ENCODE measurements around the gene ROGDI.
"Not testable (repeated sequence)": the region's sequence is repeated elsewhere in the genome, so short reads cannot be mapped to it uniquely, and the experiment has no call there.

ROGDI gene

DNA sequence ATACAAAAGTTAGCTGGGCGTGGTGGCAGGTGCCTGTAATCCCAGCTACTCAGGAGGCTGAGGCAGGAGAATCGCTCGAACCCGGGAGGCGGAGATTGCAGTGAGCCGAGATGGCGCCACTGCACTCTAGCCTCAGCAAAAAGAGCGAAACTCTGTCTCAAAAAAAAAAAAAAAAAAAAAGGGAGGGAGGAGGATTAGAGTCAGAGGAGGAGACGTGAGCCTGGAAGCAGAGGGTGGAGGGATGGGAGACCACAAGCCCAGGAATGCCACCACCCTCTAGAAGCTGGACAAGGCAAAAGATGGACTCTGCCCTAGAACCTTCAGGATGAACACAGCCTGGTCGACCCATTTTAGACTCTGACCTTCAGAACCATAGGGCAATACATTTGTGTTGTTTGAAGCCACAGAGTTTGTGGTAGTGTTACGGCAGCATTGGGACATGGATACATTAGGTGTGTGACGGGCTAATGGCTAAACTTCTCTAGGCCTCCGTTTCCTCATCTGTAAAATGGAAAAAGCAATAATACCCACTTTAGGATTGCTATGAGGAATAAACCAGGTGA lies 9.4 kb downstream of the ROGDI start:
- no peak for DNase-seq (ENCODE audit: low read depth in 2 of 2)

DNA sequence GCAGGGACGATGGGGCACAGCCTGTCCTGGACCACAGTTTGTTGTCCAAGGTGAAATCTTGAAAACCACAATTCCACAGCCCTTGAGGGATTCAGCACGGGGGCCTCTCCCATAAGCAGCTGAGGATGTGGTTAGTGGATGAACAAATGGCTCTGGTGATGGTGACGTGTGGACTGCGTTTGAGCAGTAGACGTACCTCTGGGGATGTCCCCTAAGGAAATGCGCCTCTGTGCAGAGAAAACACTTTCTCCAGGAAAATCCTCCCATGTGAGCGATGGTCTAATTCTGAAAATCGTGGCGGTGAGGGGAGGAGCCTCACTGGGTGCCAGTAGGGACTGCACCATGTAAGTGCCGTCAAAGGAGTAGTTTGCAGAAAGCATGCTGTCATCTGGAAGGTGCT lies 11.6 kb downstream of the ROGDI start:
- no peak for DNase-seq (ENCODE audit: low read depth in 2 of 2)

DNA sequence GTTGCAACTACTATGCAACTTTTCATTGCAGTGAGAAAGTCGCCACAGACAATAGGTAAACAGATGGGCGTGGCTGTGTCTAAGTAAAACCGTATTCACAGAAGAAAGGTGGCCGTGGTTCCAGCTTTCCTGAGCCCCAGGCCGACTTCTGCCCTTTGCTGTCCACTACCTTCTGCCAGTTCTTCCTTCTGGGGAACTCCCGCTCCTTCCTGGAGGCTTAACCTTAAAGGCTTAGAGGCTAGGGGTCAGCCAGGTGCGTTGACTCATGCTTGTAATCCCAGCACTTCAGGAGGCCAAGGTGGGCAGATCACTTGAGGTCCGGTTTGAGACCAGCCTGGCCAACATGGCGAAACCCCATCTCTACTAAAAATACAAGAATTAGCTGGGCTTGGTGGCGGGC lies 12.2 kb downstream of the ROGDI start:
- no peak for DNase-seq (ENCODE audit: low read depth in 2 of 2)

DNA sequence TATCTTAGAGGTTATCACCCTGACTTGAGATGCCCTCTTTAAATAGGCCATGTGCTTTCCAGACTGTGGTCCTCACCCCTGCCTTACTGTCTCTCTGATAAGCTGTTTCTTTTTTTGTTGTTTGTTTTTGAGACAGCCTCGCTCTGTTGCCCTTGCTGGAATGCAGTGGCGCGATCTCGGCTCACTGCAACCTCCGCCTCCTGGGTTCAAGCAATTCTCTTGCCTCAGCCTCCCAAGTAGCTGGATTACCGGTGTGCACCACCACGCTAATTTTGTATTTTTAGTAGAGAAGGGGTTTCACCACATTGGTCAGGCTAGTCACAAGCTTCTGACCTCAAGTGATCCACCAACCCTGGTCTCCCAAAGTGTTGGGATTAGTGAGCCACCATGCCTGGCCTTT lies 13.5 kb downstream of the ROGDI start:
- DNase-seq (ENCODE audit: low read depth in 2 of 2): no peak

DNA sequence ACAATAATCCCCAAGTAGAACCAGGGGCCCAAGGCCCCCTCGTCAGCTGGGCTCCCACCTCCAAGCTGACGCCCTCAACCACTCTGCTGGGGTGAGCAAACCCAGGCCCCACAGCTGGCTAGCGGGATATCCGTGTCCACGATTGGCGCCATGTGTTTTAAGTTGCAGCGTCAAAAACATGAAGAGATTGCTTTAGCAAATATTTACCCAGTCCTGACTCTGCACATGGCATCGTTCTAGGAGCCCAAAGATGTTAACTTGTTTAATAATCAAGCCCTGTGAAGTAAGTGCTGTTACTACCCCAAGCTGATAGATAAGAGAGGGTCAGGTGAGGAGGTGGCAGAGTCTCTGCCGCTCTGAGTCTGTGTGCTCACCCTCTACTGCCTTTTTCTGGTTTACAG lies 13.9 kb downstream of the ROGDI start:
- no peak for DNase-seq (ENCODE audit: low read depth in 2 of 2)

DNA sequence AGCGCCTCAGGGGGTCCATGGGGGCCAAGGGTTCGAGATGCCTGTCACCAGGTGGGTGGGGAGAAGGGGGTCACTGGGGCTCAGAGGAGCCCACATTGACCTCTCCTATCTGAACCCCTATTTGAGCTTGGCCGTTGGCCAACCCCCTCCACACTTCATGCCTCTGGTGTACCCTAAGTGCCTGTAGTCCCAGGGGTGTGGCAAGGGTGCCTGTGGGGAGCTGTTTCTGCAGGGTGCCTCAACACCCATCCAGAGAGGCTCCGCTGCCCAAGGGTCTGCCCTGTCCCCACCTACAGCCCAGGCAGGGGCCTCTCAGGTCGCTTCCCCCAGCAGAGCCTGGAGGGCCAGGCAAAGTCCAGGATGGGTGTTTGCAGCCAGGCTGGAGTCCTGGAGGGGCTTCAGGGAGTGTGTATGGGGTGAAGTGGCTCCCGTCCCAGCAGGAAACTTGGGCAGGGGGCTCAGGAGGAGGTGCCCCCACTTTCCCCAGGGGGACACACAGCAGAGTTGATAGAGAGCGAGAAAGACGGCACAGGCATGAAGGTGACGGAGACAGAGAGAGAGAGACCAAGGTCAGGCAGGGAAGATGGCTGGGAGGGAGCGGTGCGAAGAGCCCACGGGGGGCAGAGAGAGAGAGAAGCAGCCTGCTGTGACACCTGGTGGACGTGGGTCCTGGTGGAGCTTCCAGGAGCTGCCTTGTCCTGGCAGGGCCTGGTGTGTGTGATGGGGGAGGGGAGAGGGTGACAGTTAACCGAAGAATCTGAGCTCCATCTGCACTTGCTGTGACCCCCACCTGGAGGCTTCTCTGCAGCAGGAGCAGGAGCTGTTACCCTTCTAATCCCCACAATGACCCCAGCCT lies 14.6 kb downstream of the ROGDI start, which contains the start of gene SEPTIN12:
SEPTIN12 (minus strand) TSS at position 719 of the 856 bp plus-strand sequence; CDS start at position 19, 700 bp downstream.
- no peak for DNase-seq (ENCODE audit: low read depth in 2 of 2)

DNA sequence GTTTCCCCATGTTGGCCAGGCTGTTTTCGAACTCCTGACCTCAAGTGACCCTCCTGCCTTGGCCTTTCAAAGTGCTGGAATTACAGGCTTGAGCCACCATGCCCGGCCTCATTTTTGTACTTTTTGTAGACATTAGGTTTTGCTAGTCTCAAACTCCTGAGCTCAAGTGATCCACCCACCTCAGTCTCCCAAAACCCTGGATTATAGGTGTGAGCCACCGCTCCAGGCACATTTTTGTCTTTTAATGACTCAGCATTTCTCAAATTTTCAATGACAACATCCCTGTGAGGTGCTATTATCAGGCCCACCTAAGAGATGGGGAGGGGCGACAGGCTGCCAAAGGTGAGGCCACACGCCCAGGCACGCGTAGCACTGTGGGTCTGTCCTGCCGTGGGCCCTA lies 15.4 kb downstream of the ROGDI start:
- no peak for DNase-seq (ENCODE audit: low read depth in 2 of 2)

DNA sequence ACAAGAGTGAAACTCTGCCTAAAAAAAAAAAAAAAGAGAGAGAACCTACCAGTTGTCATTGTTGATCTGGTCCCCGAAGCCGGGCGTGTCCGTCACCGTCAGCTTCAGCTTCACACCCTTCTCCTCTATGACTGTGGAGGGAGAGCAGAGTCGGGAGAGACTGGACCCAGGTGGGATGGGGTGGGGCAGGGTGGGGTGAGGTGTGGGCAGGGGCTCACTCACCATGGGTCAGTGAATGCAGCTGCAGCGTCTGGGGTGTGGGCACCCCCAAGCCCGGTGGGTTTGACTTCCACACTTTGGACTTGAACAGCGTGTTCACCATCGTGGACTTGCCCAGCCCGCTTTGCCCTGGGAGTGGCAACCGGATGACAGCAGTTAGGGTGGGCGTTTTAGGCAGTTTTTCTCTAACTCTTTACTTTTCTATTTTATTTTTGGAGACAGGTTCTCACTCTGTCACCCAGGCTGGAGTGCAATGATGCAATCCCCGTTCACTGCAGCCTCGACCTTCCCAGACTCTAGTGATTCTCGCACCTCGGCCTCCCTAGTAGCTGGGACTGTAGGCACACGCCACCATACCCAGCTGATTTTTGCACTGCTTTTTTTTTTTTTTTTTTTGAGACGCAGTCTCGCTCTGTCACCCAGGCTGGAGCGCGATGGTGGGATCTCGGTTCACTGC lies 16.5 kb downstream of the ROGDI start:
- no peak for DNase-seq (ENCODE audit: low read depth in 2 of 2)

DNA sequence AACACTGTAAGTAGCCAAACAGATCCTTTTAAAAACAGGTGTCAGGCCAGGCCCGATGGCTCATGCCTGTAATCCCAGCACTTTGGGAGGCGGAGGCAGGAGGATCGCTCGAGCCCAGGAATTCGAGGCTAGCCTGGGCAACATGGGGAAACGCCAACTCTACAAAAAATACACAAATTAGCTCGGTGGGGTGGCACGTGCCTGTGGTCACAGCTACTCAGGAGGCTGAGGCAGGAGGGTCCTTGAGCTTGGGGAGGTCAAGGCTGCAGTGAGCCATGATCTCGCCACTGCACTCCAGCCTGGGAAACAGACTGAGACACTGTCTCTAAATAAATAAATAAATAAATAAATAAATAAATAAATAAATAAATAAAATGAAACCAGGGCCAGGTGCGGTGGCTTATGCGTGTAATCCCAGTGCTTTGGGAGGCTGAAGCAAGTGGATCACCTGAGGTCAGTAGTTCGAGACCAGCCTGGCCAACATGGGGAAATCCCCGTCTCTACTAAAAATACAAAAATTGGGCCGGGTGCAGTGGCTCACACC lies 17.9 kb downstream of the ROGDI start:
- DNase-seq (ENCODE audit: low read depth in 2 of 2): not testable (repeated sequence)

DNA sequence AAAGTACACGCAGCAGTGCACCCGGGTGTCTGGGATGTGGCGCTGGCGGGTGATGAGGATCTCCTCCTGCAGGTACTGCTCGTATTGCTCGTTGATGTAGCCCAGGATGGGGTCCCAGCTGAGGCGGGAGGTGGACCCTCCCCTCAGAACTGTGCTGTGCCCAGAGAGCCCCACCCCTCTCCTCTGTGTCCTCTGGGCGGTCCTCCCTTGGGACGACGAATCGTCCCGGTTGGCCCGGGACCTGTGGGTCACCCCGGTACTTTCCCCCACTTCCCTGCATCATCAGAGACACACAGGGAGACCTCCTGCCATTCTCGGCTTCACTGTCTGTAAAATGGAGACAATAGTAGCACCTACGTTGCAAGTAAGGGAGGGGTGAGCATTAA lies 18.5 kb downstream of the ROGDI start:
- no peak for DNase-seq (ENCODE audit: low read depth in 2 of 2)

DNA sequence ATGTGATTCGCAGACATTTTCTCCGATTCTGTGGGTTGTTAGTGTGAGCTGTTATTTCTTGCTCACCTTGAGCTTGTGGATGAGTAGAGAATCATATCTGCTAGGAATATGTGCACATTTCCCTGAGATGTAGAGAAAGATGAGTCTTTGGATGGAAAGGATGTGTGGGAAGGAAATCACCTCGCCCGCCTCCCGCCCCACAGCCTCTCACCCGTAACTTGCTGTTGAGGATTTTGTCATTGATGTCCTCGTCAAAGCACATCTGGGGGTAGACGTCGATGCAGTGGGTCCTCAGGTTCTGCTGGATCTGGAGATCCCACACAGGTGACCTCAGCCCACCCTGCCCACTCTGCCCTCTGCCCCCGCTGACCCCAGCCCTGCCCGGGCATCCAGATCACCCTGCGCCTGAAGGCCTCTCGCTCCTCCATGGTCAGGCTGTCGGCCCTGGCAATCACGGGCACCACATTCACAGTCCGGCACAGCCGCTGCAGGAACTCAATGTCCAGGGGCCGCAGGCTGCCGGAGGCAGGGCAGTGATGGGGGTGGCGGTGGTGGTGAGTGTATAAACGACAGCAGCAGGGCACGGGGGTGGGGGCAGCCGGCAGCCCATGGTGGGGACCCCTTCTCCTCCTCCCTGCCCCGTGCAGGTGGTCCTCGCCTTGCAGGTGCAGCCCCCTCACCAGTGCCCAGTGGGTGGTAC lies 19.0 kb downstream of the ROGDI start:
- DNase-seq (ENCODE audit: low read depth in 2 of 2): no peak

DNA sequence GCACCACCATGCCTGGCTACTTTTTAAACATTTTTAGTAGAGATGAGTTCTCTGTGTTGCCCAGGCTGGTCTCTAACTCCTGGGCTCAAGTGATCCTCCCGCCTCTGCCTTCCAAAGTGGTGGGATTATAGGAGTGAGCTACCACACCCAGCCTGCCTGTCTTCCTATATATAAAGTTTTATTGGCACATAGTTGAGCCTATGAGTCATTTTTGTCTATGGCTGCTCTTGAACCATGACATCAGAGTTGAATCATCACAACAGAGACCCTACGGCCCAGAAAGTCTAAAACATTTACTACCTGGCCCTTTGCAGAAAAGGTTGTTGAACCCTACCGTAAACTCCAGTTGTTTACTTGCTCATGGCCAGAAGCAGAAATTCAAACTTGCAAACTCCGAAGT lies 22.2 kb downstream of the ROGDI start:
- DNase-seq (ENCODE audit: low read depth in 2 of 2): no peak

DNA sequence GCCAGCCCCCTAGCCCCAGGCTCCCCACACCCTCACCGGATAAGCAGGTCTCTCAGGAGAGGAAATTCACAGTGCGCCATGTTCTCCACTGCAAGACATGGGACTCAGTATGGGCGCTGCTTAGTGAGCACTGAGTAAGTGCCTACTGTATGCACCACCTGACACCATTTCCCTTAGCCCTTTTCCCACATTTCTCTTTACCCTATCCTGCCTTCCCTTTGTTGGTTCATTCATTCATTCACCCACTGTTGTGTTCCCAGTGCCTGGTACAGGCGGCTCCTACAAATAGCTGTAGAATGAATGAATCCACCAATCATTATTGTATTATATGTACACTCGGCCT lies 24.4 kb downstream of the ROGDI start:
- no peak for DNase-seq (ENCODE audit: low read depth in 2 of 2)

DNA sequence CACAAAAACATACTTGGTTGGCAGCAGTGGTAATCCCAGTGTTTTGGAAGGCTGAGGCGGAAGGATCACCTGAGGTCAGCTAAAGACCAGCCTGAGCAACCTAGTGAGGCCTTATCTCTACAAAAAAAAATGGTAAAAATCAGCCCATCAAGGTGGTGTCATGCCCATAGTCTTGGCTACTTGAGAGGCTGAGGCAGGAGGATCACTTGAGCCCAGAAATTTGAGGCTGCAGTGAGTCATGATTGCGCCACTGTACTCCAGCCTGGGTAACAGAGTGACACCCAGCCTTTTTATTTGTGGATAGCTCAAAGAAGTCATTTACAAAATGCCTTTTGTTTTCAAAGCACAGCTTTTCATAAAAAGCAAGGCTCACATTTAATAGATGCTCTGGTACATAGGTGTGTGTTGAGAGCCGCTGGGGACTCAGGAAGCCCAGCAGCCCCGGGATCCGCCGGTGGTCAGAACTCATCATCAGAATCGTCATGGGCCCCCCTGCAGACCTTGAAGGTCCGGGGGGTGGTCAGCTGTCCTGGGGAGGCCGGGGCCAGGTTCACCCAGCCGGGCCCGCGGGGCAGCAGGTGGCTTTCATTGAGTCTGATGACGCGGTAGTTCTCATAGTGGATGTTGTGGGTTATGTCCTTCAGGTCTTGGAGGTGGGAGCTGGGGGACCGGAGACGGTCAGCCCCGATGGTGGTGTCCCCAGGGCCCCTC lies 24.9 kb downstream of the ROGDI start:
- DNase-seq (ENCODE audit: low read depth in 2 of 2): no peak

DNA sequence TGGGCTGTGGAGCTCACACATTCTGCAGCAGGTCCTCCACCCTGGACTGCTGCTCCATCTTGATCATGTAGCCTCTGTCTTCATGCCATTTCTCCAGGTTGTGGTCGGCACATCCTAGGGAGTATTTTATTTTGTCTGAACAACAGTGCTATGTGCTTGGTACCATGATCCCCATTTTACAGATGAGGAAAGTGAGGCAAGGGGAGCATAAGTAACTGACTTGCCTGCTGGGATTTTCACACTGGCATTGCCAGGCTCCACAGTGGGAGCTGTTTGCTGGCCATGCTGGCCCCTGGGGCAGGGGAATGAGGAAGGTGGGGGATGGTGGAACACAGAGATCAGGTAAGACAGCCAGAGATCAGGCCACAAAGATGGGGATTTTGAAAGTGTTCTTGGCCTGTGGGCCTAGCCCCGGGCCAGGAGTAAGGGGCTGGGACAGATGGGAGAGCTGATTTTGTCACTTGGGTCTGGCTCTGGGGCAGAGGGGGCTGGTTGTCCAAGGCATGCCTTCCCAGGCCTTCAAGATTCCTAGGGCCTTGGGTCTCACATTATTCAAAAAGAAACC lies 26.2 kb downstream of the ROGDI start:
- no peak for DNase-seq (ENCODE audit: low read depth in 2 of 2)

DNA sequence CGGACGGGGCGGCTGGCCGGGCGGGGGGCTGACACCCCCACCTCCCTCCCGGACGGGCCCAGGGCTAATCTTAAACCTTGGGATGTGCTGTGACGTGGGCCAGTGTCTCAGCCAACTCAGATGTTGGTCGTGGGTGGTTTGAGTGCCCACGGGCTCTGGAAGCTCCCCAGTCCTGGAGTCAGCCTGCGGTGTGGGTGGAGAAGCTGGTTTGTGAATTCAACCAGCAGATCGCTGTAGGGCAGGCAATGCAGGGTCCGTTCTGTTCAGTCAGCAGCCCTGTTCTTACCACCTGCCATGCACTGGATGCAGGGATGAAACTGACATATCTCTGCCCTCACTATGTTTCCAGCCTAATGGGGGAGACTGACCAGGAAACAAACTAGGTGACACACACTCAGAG lies 27.4 kb downstream of the ROGDI start:
- DNase-seq (ENCODE audit: low read depth in 2 of 2): no peak

DNA sequence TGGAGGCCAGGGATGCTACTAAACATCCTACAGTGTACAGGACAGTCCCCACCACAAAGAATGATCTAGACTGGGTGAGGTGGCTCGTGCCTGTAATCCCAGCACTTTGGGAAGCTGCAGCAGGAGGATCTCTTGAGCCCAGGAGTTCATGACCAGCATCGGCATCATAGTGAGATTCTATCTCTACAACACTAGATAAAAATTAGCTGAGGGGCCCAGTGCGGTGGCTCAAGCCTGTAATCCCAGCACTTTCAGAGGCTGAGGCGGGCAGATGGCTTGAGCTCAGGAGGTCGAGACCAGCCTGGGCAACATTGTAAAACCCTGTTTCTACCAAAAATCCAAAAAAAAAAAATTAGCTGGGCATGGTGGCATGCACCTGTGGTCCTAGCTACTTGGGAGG lies 30.1 kb downstream of the ROGDI start:
- DNase-seq (ENCODE audit: low read depth in 2 of 2): no peak

DNA sequence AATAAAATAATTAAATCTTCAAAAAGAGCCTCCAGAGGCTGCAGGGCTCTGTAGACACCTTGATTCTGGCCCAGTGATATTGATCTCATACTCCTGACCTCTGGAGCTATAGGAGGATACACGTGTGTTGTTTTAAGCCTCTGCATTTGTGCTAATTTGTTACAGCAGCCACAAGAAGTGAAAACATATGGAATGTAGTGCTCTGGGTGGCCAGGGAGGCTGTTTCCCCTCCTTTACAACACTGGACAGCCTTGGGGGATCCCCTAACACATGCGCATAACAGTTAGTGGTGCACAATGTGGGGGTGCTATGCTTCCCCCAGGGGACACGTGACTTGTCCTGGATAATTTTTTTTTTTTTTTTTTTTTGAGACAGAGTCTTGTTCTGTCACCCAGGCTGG lies 30.8 kb downstream of the ROGDI start:
- no peak for DNase-seq (ENCODE audit: low read depth in 2 of 2)

DNA sequence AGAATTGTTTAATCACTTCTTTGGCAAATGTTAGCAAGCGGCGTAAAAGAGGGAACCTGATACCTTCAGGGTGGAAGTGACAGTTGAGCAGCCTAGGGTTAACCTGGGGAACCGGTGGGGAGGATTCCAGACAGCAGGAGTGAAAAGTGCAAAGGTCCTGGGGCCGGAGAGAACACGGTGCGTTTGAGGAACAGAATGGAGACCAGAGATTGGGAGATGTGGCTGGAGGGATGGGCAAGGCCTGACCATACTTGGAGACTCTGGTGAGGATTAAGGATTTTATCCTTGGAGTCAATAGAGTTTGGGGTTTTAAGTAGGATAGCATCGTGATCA lies 33.2 kb downstream of the ROGDI start:
- DNase-seq (ENCODE audit: low read depth in 2 of 2): no peak

DNA sequence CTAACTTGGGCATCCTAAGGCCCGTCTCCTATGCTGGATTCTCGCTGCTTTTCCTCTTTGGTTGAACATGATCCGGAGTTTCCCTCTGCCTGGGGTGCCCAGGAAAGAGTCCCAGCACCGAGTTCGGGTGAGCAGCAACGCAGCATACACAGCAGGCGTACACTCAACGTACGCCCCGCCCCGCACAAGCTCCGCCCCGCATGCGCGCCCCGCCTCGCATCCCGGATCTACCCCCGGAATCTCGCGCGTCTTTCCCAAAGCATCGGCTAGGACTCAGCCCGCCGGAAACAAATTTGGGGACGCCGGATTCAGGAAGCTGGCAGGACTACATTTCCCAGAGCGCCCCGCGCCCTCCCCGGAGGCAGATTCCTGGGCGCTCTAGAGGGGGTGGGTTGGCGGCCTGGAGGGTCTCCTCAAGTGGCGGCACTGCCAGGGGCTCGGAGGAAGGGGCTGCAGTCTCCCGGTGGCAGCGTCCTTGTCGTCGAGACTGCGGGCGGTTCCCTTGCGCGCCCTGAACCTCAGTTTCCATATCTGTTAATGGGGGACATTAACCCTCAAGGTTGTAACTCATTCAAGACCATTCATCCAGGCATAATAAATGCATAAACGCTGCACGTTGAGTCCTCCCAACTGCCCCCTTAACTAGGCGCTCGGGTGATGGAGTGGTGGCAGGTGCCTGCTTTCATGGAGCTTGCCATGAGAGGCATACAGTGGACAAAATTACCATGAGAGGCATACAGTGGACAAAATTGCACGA lies 33.7 kb downstream of the ROGDI start:
- peak; percentile 66 to 87 for DNase-seq (ENCODE audit: low read depth in 2 of 2)

Data from stimulated activated CD4-positive, alpha-beta T cell treated with anti-CD3 and anti-CD28 coated beads, Interleukin-1b, Interleukin-23, amount 100 ng/mL, for 4 hours (primary cell).